Measurements from ENCODE around the gene CTNND2.

CTNND2 gene

DNA sequence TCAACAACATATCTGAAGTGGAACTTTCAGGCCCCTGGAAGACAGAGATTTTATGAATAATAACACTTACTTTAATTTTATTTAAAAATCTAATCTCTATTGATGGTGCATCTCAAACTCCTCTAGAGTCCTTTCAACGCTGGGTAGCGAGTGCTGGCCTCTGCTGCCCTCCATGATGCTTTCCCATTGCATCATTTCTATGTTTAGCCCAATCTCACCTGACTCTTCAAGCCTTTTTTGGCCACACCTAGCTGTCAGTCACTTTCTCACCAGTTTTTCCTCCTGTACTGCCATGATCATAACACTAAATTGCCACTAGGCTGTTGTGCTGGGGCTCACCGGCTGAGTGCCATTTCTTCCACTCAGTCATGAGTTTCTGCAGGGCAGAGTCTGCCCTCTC is 747.1 kb downstream of the CTNND2 start:
- no peak for DNase-seq

DNA sequence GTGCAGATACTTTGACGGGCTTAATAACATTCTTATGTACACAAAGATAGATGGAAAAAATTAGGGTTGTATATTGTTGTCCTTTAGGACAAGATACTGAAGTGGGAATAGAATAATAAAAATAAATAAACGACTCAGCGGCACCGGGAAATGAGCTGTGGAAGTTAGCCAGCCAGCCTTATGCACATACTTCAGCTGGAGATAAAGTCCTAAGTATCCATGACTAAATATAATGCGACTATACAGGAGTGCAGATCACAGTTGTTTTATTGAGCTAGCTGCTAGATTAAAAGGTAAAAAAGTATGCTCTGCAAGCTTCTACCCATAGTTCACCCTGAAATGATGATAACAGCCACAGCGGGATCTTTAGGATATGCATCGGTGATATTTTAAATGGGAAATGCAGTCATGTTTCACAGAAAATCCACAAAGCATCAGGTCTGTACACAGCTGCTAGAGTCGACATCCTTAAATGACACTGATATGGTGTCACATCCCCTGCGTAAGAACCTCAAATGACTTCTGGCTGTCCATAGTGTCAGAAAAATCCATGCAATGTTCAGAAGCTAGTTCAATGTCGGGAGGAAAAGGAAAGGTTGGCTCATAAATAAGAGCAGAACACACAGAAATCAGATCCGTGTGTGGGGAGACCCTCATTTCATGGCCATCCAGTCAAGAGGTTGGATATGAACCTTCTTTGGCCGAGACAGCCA is 750.4 kb downstream of the CTNND2 start:
- no peak for DNase-seq

DNA sequence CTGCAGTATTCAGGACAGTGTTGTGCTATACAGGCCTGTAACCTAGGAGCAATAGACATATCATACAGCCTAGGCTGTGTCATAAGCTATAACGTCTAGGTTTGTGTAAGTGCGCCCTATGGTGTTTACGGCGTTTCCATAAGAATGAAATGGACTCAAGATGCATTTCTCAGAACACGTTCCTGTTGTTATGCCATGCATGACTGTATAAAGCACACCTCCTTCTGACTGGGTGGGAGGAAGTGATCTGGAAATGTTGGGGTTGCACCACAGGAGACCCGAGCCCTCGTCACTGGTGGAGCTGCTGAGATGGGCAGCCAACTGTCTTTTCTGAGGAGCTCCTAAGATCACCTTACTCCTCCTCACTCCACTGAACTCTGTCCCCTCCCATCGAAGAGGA is 751.9 kb downstream of the CTNND2 start:
- no peak for DNase-seq

DNA sequence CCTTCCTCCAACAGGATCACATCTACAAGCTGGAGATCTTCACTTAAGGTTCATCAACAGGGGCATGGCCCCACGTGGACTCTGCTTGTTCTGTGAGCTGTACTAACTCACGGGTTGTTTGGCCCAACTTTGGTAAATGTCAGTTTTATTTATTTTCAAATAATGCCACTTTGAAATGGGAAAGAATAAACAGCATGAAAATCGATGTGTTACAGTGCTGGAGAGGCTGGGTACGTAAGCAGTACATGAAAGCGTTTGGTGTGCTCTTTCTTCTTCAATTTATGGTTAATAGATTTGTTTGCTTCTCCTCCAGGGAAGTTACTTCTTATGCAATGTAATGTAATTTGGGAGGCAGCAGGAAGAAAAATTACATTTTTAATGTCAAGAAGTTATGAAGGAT is 753.3 kb downstream of the CTNND2 start:
- DNase-seq, result no peak

DNA sequence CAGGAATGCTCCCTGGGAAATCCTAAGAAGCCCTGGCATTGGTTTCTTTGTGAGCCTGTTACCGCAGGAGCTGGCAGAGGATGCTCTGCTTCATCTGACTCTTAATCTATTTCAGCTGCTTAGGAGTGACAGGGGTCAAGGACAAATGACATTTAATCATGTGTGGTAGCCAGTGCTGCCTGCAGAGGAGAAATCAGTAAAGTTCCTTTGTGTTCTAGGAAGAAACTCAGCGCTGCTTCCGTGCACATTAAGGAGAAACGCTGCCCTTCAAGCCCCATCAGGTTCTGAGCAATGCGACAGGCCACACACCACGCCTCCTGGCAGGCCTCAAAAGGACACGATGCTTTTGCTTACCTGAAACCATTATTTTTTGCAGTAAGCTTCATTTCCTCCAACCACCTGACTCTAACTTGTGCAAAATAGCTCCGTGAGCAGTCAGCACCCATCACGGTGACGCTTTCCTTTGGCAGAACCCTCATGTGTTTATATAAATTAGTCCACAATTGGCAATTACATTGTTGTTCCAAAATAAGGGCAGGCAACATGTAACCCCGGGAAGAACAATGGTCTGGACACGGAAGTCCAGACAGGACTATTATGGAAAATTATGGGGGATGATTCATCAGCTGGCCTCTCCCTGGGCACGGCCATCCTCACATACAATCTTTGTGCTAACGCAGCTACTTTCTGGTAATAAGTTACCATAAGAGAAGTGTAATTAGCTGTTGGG is 755.3 kb downstream of the CTNND2 start:
- DNase-seq, result no peak

DNA sequence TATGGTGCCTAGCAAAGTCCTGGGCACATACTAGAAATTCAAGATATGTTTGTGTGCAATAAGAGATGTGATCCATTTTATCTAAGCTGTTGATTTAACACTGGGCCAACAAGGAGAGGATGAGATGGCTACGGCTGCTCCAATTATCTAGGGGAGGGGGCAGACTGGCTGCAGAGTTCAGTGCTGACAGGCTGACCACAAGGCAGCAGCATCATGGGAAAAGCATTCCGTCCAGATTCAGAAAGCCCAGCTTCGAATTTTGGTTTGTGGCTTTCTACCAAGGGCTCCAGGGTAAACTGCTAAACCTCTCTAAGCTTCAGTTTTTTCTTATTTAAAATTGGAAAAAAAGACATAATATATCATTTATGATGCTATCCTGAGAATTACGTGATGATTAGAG is 758.1 kb downstream of the CTNND2 start:
- no peak for DNase-seq

DNA sequence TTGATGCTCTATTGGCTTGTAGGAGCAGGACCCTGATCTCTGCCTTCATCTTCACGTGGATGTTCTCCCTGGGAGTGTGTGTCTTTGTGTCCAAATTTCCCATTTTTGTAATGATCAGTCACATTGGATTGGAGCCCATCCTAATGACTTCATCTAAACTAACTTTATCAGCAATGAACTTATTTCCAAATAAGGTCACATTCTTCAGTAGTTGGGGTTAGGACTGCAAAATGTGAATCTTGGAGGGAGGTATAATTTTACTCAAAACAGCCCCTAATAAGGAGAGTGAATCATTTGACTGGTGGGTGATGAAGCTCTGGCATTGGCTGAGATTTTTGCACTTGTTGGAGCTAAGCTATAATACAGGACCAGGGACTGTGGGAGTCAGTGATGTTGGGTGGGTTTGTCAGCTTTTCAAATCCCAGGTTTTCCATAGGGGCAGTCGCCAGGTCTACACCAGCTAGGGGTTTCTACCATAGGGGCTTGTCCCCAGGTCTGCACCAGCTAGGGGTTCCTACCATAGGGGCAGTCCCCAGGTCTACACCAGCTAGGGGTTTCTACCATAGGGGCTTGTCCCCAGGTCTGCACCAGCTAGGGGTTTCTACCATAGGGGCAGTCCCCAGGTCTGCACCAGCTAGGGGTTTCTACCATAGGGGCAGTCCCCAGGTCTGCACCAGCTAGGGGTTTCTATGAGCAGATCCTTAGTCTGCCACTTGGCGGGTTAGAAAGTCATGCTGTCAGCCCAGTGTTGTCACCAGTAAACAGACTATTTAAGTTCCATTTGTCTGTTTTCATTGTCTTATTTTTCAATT is 760.6 kb downstream of the CTNND2 start:
- DNase-seq, result peak; percentile 17 to 63

DNA sequence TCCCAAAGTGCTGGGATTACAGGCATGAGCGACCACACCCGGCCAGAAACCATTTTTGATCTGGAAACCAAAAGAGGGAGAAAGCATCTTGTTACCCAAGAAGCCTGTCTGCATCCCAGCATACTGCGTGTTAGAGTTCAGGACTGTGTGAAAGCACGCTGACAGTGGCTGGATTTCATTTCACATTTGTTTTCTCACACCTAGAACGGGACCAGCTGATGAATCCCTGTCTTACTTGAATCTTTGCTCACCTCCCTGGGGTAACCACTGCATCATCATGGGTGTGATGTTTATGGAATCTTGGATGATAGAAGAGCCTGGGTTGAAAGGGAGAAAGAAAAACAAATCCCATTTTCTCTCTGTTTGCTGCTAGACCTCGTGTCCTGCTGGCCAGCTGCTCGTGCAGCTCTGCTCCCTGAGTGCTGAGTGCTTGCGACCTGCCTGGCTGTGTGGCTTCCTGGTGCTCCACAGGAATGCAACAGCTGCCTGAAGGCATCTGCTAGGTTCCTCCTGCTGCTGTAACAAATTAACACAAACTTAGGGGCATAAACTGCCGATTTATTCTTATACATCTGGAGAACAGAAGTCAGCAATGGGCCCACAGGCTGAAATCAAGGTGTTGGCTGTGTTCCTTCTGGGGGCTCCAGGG is 764.9 kb downstream of the CTNND2 start:
- DNase-seq, result no peak

DNA sequence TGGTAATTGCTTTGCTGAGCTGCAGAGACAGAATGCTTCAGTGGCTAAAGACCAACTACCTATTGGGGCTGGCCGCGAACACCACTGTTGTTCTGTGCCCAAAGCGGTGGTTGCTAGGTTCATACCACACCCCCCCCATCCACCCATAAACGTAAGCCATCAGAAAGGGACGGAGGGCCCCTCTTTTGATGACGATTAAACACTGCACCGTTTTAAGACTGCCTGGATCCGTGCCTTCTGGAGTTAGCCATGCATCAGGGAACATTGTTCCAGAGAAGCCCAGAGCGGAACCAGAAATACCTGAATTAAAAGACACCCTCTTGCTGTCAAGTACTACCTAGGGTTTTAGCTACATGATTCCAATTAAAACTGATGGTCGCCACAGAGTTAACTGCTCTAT is 774.1 kb downstream of the CTNND2 start:
- no peak for DNase-seq

DNA sequence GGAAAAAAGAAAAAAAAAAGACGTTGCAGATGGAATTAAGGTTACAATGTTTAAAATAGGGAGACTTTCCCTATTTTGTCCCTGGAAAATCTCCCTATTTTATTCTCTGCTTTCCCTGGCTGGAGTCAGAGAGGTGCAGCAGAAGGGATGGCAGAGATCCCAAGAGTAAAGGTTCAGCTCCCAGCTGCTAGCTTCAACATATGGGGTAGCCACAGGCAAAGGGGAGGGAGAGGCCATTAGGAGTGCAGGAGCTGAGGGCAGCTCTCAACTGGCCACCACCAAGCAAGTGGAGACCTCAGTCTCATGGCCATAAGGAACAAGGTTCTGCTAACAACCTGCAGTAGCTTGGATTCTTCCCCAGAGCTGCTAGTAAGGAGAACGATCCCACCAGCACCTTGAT is 776.2 kb downstream of the CTNND2 start:
- DNase-seq, result no peak

DNA sequence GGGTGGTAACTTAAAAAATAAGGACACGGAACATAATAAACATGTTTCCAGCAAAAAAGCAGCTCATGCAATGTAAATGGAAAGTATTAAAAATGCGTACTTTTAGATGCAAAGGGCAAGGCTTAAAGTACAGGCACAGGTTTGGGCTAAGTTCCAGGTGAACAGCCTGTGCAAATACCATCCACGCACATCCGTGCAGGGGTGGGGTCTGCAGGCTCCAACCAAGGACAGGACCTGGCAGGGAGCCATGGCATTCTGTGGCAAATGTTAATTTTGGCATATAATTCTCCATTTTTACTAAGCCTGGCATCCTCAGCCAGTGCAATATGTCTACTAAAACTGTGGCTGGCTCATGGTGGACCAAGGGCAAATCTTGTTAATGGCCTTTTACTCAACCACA is 777.4 kb downstream of the CTNND2 start:
- no peak for DNase-seq

DNA sequence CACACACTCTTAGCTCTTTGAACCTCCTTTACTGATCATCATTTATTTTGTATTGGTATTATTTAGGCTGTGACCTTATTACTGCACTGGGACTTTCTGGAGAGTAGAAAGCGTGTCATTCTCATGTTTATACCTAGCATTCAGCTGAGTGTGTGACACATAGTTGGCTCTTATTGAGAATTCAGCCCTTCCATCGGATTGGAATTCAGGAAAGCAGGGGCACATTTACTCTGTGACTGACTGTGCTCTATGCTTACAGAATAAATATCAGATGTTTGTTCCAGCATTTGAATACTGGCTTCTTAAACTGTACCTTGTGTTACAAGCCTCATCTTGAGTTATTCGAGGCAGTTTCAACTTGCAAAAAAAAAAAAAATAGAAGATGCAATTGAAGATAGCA is 782.4 kb downstream of the CTNND2 start:
- no peak for DNase-seq

DNA sequence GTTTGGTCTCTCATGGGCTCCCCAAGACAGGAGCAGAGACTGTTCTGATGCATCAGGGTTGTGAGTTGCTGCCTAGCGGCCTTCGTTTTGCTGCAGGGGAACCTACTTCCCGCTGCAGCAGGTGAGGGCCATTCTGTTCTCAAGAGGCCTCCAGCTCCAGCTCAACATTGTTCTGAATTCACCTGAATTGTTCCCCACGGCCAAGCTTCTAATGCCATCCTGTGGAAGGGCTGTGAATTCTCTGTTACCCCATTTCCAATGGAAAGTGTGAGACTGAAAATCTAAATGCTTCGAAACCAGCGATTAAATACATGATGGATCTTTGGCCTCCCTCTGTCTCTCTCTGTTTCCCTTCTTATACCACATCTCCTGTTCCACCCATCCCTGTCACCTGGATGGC is 794.1 kb downstream of the CTNND2 start:
- no peak for DNase-seq

DNA sequence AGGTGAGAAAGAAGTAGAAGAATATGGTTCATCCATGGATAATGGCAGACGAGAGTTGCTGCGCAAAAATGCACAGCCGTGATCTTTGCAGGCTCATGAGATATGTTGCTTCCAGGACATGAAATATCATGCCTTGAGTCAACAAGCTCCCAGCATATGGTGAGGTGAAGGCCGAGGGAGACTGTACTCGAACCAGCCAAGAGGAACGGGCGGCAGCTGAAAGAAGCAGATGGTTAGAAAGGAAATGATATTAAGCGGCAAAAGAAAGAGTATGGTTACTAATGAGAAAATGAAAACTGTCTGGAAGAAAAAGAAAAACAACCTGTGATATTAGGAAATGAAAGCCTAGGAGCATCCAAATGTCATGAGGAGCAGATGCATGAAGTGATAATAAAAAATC is 798.5 kb downstream of the CTNND2 start:
- no peak for DNase-seq

DNA sequence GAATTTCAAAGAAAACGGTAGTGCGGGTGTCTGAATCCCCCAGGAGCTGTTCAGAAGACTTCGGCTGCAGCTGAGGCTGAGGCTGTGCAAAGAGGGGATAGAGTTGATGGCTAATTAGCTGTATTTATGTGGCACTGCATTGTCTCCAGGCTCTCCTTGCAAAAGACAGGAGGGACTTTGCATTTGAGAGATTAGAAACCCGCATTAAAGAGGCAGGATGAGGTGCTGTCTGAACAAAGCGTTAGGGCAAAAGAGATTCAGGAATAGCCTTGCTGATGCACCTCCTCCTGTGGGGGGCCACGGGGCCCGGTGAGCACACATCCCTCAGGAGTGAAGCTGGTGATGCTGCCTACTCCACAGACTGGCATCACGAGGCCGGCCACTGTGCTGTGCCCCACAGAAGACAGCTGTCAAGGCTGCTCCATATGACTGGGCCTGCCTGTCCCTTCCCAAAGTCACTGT is 799.6 kb downstream of the CTNND2 start:
- no peak for DNase-seq

DNA sequence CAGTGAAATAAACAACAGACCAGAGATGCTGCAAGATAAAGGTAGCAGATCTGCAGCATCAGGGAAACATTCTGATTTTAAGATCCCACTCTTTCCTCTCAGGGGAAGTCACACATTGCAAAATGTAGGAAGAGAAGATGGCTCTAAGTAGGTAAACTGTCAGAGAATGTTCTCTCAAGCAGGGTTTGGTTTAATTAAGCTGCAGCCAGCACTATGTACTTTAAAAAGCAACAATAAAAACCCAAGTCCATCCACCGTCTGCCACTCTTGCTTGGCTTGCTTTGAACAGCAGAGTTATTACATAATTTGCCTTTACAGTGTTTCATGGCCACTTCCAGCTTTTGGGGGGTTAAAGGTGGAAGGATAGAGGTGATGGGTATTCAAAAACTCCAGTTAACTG is 800.0 kb downstream of the CTNND2 start:
- DNase-seq, result no peak

DNA sequence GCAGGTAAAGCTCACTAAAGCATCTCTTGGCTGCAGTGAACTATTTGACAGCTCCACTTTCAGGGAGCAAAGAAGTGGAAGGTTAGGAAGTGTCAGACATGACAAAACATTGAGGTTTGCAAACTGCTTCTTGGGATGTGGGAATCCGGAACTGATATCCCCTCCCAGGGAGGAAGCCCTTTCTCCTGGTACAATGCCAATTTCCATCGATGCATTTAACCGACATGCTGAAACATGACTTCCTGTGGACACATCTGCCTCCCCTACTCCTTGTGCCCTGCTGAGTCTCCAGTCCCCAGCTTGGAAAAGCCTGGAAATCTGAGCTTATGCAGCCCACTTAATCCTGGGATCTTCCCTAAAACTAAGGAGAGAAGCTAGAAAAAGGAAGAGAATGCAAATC is 820.1 kb downstream of the CTNND2 start:
- no peak for DNase-seq

DNA sequence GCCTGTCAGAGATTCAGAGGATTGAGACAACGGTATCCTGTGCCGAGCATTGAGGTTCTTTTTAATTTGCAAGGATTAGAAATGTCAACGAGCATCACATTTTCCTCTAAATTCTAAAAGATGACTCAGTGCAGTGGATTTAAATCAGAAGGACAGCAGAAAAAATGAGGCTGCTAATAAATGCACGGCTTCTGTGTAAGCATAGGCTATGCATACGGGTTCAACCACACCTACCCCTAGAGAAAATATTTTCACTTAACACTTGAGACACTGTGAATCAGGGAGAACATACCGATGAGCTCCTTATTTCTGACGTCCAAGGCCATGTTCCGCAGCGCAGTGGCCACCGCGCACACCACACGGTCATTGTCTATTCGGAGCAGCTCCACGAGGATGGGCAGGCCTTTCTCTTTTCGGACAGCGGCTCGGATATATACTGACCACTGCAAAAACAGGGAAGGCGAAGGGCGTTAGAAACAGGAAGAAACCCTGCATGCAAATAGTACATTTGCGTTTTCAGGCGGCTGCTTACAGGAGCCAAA is 821.8 kb downstream of the CTNND2 start:
- no peak for DNase-seq

DNA sequence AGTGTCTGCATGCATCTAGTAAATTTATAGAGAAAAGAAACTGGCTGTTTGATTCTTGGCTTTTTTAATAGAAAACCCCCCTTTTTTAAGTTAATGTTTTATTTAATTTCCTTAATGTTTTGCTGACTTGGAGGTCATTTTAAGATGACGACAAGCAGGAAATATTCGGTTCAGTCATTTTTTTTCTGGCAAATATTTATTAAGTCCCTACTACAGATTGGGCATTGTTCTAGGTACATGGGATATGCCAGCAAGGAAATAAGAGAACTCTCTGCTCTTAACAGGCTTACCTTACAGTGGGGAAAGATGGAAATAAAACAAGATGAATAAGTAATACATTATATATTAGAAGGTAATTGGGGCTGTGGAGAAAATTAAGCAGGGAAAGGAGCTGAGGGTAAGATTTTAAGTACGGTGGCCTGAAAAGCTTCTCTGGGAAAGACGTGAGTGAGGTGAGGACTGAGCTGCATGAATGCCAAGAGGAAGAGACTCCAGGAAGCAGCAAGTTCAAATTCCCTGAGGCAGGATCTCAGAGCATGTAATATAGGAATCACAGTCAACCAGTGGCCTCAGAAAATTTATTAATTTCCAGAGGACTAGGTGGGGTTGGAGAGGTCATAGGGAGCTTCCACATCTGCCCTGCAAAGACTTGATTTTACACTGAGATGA is 827.2 kb downstream of the CTNND2 start:
- no peak for DNase-seq

DNA sequence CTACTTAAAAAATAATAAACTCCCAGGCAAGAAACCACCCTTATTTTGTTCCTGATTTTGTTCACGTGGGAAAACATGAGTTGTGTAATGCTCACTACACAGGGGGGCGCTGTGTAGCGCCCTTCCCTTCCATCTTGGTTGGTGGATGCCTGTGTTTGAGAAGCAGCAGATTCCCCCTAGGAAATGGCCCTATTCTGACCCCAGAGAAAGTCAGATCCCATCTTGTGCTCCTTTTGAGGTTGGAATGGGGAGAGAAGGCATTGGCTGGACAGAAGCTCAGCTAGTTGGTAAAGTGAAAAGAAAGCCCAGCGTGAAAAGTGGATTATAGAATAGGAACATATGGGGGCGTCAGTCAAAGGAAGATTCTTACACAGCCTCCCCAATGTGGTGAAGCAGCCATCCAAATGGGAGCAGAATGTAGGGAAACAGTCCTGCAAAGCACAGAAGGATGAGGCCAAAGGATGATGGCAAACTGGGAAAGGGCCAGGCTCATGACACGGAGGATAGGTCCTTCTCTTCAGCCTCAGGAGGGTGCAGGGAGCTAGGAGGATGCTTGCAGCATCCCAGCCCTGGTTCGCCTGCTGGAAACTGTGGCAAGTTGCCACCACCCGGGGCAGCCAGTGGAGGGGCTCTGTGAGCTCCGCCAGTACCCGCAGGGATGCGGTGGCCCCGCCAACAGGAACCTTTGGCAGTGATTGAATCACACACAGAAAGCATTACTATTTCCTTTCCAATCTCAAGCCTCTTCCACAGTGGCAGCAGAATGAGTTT is 829.0 kb downstream of the CTNND2 start:
- DNase-seq, result no peak

DNA sequence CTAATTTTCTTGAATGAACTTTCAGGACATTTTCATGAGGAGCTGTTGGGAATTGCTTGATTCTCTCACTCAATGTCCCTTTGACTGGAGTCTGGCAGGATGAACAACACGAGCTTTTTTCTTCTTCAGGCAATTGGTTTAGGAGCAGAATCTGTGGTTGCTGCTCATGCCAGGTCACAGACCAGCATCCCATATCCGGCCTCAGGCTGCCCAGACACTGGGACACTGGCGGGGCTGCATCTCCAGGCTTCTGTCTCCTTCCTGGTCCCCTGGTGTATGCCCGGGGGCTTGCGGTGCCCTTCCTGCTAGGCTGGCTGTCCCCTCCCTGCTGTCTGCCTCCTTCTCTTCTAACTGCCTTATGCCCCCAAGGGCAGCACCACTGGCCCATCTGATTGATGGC is 831.7 kb downstream of the CTNND2 start:
- no peak for DNase-seq

DNA sequence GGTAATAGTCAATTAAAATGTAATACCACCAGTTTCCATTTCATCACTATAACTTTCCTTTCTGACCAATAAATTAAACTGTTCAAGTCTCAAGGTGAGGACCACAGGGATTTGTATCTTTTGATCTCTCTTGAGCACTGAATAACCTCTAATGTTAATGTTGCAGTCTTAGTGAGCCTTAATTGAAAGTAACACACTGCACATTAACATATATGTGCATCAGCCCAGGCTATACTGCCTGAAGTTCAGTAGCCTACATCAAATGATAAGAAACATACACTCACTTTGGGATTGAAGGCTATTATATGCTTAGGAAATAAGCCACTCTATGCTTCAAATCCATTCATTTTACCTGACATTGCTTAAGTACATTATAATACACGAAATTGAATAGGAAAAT is 832.2 kb downstream of the CTNND2 start:
- DNase-seq, result no peak

Data from stimulated activated CD4-positive, alpha-beta T cell treated with anti-CD3 and anti-CD28 coated beads, Interleukin-2, amount 100 ng/mL, for 24 hours (primary cell).